H9 (cell line): Measurements from ENCODE around the gene PNPO. TPM values are rescaled to one million over a fixed set of nuclear protein-coding genes. Genes with fewer than 3 reads are reported as not detected.
"Not testable (repeated sequence)": the region's sequence is repeated elsewhere in the genome, so short reads cannot be mapped to it uniquely, and the experiment has no call there.

Source experiments
- DNase-seq: peaks from one replicate; pipeline ENCODE4 v3.0.0-alpha.2; 2017
- H2AFZ ChIP-seq: one replicate; pipeline ENCODE4 v1.6.1; 2013; ENCODE audit warnings: mild to moderate bottlenecking, low read length, control low read depth, moderate library complexity
- H2AK5ac ChIP-seq: 2 replicates; pipeline ENCODE4 v1.6.1; 2013; ENCODE audit warnings: low read length, control low read depth, mixed read lengths; ENCODE audit not compliant: insufficient read length
- H2BK120ac ChIP-seq: one replicate; pipeline ENCODE4 v1.6.1; 2013; ENCODE audit warnings: low read depth, mild to moderate bottlenecking, low read length, control low read depth, inconsistent platforms; ENCODE audit not compliant: poor library complexity, severe bottlenecking
- H2BK12ac ChIP-seq: 2 replicates; pipeline ENCODE4 v1.6.1; 2013; ENCODE audit warnings: low read length, control low read depth, mixed read lengths, low read depth; ENCODE audit not compliant: insufficient read length
- H2BK15ac ChIP-seq: 2 replicates; pipeline ENCODE4 v1.6.1; 2013; ENCODE audit warnings: low read depth, low read length, control low read depth
- H2BK20ac ChIP-seq: one replicate; pipeline ENCODE4 v1.6.1; 2013; ENCODE audit warnings: low read depth, mild to moderate bottlenecking, low read length, control low read depth, inconsistent platforms; ENCODE audit not compliant: poor library complexity, severe bottlenecking
- H2BK5ac ChIP-seq: 2 replicates; pipeline ENCODE4 v1.6.1; 2013; ENCODE audit warnings: low read length, control low read depth, mixed read lengths; ENCODE audit not compliant: insufficient read length
- H3K14ac ChIP-seq: 2 replicates; pipeline ENCODE4 v1.6.1; 2013; ENCODE audit warnings: low read length, control low read depth; ENCODE audit not compliant: insufficient read depth
- H3K18ac ChIP-seq: 2 replicates; pipeline ENCODE4 v1.6.1; 2013; ENCODE audit warnings: low read depth, mild to moderate bottlenecking, mixed read lengths, low read length, control low read depth; ENCODE audit not compliant: insufficient read length
- H3K23ac ChIP-seq: 2 replicates; pipeline ENCODE4 v1.6.1; 2013; ENCODE audit warnings: low read length, control low read depth, mixed read lengths, low read depth; ENCODE audit not compliant: insufficient read length
- H3K23me2 ChIP-seq: 2 replicates; pipeline ENCODE4 v1.6.1; 2013; ENCODE audit warnings: low read depth, mild to moderate bottlenecking, mixed read lengths, low read length, control low read depth; ENCODE audit not compliant: insufficient read length, poor library complexity, severe bottlenecking
- H3K27ac ChIP-seq: 2 replicates; pipeline ENCODE4 v1.5.1; 2013; ENCODE audit warnings: low read length, control low read depth, mixed read lengths, low read depth; ENCODE audit not compliant: insufficient read length
- H3K27me3 ChIP-seq: 2 replicates; pipeline ENCODE4 v1.6.1; 2013; ENCODE audit warnings: low read length, control low read depth, inconsistent platforms; ENCODE audit not compliant: insufficient read depth
- H3K4ac ChIP-seq: 2 replicates; pipeline ENCODE4 v1.6.1; 2013; ENCODE audit warnings: low read depth, mild to moderate bottlenecking, control low read depth, inconsistent platforms, low read length, moderate library complexity
- H3K4me1 ChIP-seq: 2 replicates; pipeline ENCODE4 v1.6.1; 2013; ENCODE audit warnings: low read length, control low read depth, inconsistent platforms; ENCODE audit not compliant: insufficient read depth
- H3K4me2 ChIP-seq: 2 replicates; pipeline ENCODE4 v1.6.1; 2013; ENCODE audit warnings: low read length, control low read depth, mixed read lengths; ENCODE audit not compliant: insufficient read length, insufficient read depth
- H3K56ac ChIP-seq: 2 replicates; pipeline ENCODE4 v1.6.1; 2013; ENCODE audit warnings: low read depth, mild to moderate bottlenecking, mixed read lengths, low read length, control low read depth; ENCODE audit not compliant: insufficient read length
- H3K79me1 ChIP-seq: 2 replicates; pipeline ENCODE4 v1.6.1; 2013; ENCODE audit warnings: low read depth, mild to moderate bottlenecking, moderate library complexity, low read length, control low read depth, inconsistent platforms; ENCODE audit not compliant: insufficient read depth, poor library complexity, severe bottlenecking
- H3K79me2 ChIP-seq: 2 replicates; pipeline ENCODE4 v1.6.1; 2013; ENCODE audit warnings: low read length, control low read depth, inconsistent platforms; ENCODE audit not compliant: insufficient read depth
- H3K9ac ChIP-seq: 2 replicates; pipeline ENCODE4 v1.6.1; 2013; ENCODE audit warnings: low read length, control low read depth, mixed read lengths; ENCODE audit not compliant: insufficient read length; ENCODE audit errors: extremely low read depth
- H3K9me3 ChIP-seq: one replicate; pipeline ENCODE4 v1.6.1; 2013; ENCODE audit warnings: low read depth, low read length, inconsistent platforms; ENCODE audit not compliant: control insufficient read depth
- H3T11ph ChIP-seq: one replicate; pipeline ENCODE4 v1.6.1; 2013; ENCODE audit warnings: mild to moderate bottlenecking, low read length, control low read depth, inconsistent platforms
- H4K20me1 ChIP-seq: one replicate; pipeline ENCODE4 v1.6.1; 2013; ENCODE audit not compliant: control insufficient read depth, insufficient read length, insufficient read depth
- H4K5ac ChIP-seq: 2 replicates; pipeline ENCODE4 v1.6.1; 2013; ENCODE audit warnings: low read depth, mild to moderate bottlenecking, mixed read lengths, low read length, control low read depth; ENCODE audit not compliant: insufficient read length
- H4K8ac ChIP-seq: replicated peaks from 2 replicates; pipeline ENCODE4 v1.6.1; 2013; ENCODE audit warnings: low read length, control low read depth, mixed read lengths, low read depth; ENCODE audit not compliant: insufficient read length
- H4K91ac ChIP-seq: 2 replicates; pipeline ENCODE4 v1.6.1; 2013; ENCODE audit warnings: low read depth, mild to moderate bottlenecking, moderate library complexity, mixed read lengths, low read length, control low read depth; ENCODE audit not compliant: insufficient read length
- H3K27ac Mint-ChIP-seq, 3 experiments: 2 replicates in 2 of 3; 3 replicates in 1 of 3; pipeline ENCODE4 v1.8.0; 2020 to 2021; ENCODE audit warnings: mixed read lengths in 3 of 3, mild to moderate bottlenecking in 1 of 3, moderate library complexity in 1 of 3
- H3K27me3 Mint-ChIP-seq: 2 replicates; pipeline ENCODE4 v1.8.0; 2021; ENCODE audit warnings: low read depth, mild to moderate bottlenecking, moderate library complexity, mixed read lengths
- H3K36me3 Mint-ChIP-seq, 3 experiments: 2 replicates in 2 of 3; 3 replicates in 1 of 3; pipeline ENCODE4 v1.8.0; 2020 to 2021; ENCODE audit warnings: low read depth in 3 of 3, mixed read lengths in 3 of 3; ENCODE audit not compliant: insufficient read depth in 1 of 3
- H3K4me1 Mint-ChIP-seq, 2 experiments: 2 replicates each; pipeline ENCODE4 v1.8.0; 2020; ENCODE audit warnings: mixed read lengths in 2 of 2
- H3K4me3 Mint-ChIP-seq, 2 experiments: 2 replicates in 1 of 2; 3 replicates in 1 of 2; pipeline ENCODE4 v1.8.0; 2020 to 2021; ENCODE audit warnings: mild to moderate bottlenecking in 2 of 2, mixed read lengths in 2 of 2, moderate library complexity in 1 of 2
- H3K9me3 Mint-ChIP-seq, 2 experiments: 2 replicates in 1 of 2; 3 replicates in 1 of 2; pipeline ENCODE4 v1.8.0; 2020; ENCODE audit warnings: mild to moderate bottlenecking in 2 of 2, mixed read lengths in 2 of 2, moderate library complexity in 1 of 2
- CTCF ChIP-seq: fragments of 200-600 bp; sonication (generic); conservative IDR thresholded peaks from 3 replicates; pipeline ENCODE4 v1.8.0; 2021; ENCODE audit warnings: antibody characterized with exemption, mild to moderate bottlenecking
- WGBS: extraction: QIAGEN DNeasy Blood & Tissue Kit; methylation state at CpG from one replicate; pipeline ENCODE4 v1.1.7; 2013; ENCODE audit warnings: missing lambda C conversion rate, low lambda C conversion rate, mixed read lengths; ENCODE audit not compliant: insufficient read length; ENCODE audit errors: extremely low coverage; 5-methylcytosine and 5-hydroxymethylcytosine counted together
- total RNA-seq: library from RNA; stranded (reverse); gene quantifications from 2 replicates; pipeline ENCODE4 v1.2.1, GENCODE V29; 2021

PNPO gene
- total RNA-seq, 1 experiment from 2014 or later: 6.7 TPM

GRCh38 chr17:47918991-47919390, 22.4 kb upstream of the PNPO start:
- Mint-ChIP-seq H3K27ac (no peak overlapping the region), H3K4me1 (no peaks in the 10 kb centered on the region; a peak in 1 of 4 replicates)

DNA sequence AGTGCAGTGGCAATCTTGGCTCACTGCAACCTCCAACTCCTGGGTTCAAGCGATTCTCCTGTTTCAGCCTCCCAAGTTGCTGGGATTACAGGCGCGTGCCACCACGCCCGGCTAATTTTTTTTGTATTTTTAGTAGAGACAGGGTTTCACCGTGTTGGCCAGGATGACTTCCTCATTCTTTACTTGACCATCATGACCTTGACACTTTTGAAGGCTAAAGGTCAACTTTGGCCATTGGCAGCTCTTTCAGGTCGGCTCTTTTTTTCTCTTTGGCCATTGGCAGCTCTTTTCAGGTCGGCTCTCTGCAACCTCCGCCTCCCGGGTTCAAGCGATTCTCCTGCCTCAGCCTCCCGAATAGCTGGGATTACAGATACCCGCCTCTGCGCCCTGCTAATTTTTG, 21.5 kb upstream of the PNPO start:
- not testable (repeated sequence) for H3K9me3 ChIP-seq, H3T11ph ChIP-seq, H3K79me1 ChIP-seq, H3K23ac ChIP-seq, H3K4me3 Mint-ChIP-seq, H4K20me1 ChIP-seq, H3K9ac ChIP-seq, H3K56ac ChIP-seq, H3K9me3 Mint-ChIP-seq, H3K4me1 Mint-ChIP-seq, H3K27me3 ChIP-seq, H3K27ac Mint-ChIP-seq, H3K18ac ChIP-seq, H4K5ac ChIP-seq, H2BK15ac ChIP-seq, H3K23me2 ChIP-seq, H2AFZ ChIP-seq, H3K4me2 ChIP-seq, H3K27me3 Mint-ChIP-seq, H4K91ac ChIP-seq, H3K14ac ChIP-seq, H2BK5ac ChIP-seq, H3K4me1 ChIP-seq, H3K79me2 ChIP-seq, H3K4ac ChIP-seq, DNase-seq, H2BK12ac ChIP-seq, H2BK120ac ChIP-seq, H4K8ac ChIP-seq, H3K27ac ChIP-seq, H2AK5ac ChIP-seq, H2BK20ac ChIP-seq
- WGBS: no CpG with 5 or more reads among the region's 14 CpGs
- peaks cover 0 to 39% (median 33%) of the 10 kb centered on the region in 3 experiments; a peak in 6 of 7 replicates for H3K36me3 Mint-ChIP-seq

More at GRCh38 chr17:47918991-47919390, 22.4 kb upstream of the PNPO start:
- no peaks in the 10 kb centered on the region for H4K20me1 ChIP-seq
- no peak overlapping the region for H3K23ac ChIP-seq
- H2BK20ac ChIP-seq: no peak overlapping the region
- no peak overlapping the region for H2BK15ac ChIP-seq
- H3K4ac ChIP-seq: no peak overlapping the region
- no peak overlapping the region for H2BK12ac ChIP-seq
- H3T11ph ChIP-seq: no peak overlapping the region
- H3K79me1 ChIP-seq: no peaks in the 10 kb centered on the region
- no peak for TF ChIP-seq CTCF
- H2AK5ac ChIP-seq: no peak overlapping the region
- H3K9ac ChIP-seq: no peak overlapping the region
- H2AFZ ChIP-seq: no peak overlapping the region
- no peak overlapping the region for H3K27ac ChIP-seq
- H3K4me1 ChIP-seq: no peaks in the 10 kb centered on the region
- no CpG with 5 or more reads among the region's 2 CpGs for WGBS
- no peak overlapping the region for H3K18ac ChIP-seq
- no peaks in the 10 kb centered on the region for H3K27me3 Mint-ChIP-seq
- no peak overlapping the region for H2BK120ac ChIP-seq
- DNase-seq: no peak
- H3K36me3 Mint-ChIP-seq: peaks cover 0 to 33% (median 31%) of the 10 kb centered on the region in 3 experiments; a peak in 6 of 7 replicates
- H3K56ac ChIP-seq: no peak overlapping the region
- no peaks in the 10 kb centered on the region for H3K79me2 ChIP-seq
- H3K4me2 ChIP-seq: no peak overlapping the region
- no peaks in the 10 kb centered on the region for H3K9me3 ChIP-seq
- no peak overlapping the region for H3K4me3 Mint-ChIP-seq
- no peak overlapping the region for H4K5ac ChIP-seq
- H3K27me3 ChIP-seq: no peaks in the 10 kb centered on the region
- no peak overlapping the region for H3K14ac ChIP-seq
- no peaks in the 10 kb centered on the region for H3K23me2 ChIP-seq
- no peak overlapping the region for H4K91ac ChIP-seq
- H4K8ac ChIP-seq: no peak overlapping the region
- no peak overlapping the region for H2BK5ac ChIP-seq
- no peaks in the 10 kb centered on the region for H3K9me3 Mint-ChIP-seq
